ENCODE data around the gene PMM2. TPM values are rescaled to one million over a fixed set of nuclear protein-coding genes. Genes with fewer than 3 reads are reported as not detected.
"Not testable (repeated sequence)": the region's sequence is repeated elsewhere in the genome, so short reads cannot be mapped to it uniquely, and the experiment has no call there.

The PMM2 gene
- polyA plus RNA-seq, 3 donors, result 19.8 to 24.5 (median 24.3) TPM

DNA sequence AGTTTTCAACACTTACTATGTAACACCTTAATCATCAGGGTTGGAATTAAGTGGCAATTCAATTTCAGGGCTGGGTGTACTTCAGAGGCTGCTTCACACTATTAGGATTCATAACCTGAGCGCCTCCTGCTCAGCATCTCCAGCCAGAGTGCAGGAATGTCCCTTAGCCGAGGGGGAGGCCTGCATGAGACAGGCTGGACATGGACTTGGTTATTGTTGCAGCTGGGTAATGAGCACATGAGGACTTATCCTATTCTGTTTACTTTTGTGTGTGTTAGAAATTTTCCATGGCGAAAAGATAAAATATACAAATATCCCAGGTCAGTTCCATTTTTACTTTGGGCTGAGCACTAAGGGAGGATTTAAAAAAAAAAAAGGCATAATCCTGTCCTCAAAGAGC, 10.4 kb downstream of the PMM2 start:
- DNase-seq (ENCODE audit: extremely low read depth in 1 of 11, low read depth in 9 of 11, low spot score in 4 of 11), result no peak

GRCh38 chr16:8808613-8809353, 11.1 kb downstream of the PMM2 start:
- DNase-seq (ENCODE audit: extremely low read depth in 1 of 11, low read depth in 9 of 11, low spot score in 4 of 11), result no peak

- no peak for DNase-seq (ENCODE audit: extremely low read depth in 1 of 11, low read depth in 9 of 11, low spot score in 4 of 11)
These were observed 14.7 kb downstream of the PMM2 start for GRCh38 chr16:8812162-8812843.

DNA sequence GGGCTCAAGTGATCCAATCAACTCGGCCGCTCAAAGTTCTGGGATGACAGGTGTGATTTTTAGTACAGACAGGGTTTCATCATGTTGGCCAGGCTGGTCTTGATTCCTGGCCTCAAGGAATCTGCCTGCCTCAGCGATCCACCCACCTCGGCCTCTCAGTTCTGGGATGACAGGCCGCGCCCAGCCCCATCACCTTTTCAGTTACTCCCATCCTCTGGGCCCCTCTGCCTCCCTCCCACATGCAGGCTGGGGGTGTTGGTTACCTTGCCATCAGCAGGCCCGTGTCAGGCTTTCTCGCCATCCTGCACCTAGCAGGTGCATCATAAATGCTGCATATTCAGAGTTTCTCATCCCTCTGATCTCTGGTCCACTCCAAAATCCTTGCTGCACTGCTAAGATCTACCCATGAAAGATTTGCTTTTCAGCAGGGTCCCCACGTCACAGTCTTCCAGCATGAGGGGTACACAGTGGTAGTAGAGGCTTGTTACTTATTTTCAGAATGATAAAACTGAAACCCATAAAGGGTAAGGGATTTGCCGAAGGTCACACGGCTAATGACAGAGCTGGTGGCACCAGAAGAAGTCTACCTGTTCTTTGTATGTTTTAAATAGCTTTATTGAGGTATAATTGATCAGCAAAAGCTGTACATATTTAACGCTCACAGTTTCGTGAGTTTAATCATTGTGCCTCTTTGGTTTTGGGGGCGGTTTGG, 16.6 kb downstream of the PMM2 start:
- no peak for DNase-seq (ENCODE audit: extremely low read depth in 1 of 11, low read depth in 9 of 11, low spot score in 4 of 11)

- no peak for DNase-seq (ENCODE audit: extremely low read depth in 1 of 11, low read depth in 9 of 11, low spot score in 4 of 11)
These were observed 19.5 kb downstream of the PMM2 start for GRCh38 chr16:8816967-8817655.

GRCh38 chr16:8818504-8819270, 21.0 kb downstream of the PMM2 start:
- DNase-seq (ENCODE audit: extremely low read depth in 1 of 11, low read depth in 9 of 11, low spot score in 4 of 11), result no peak

- no peak for DNase-seq (ENCODE audit: extremely low read depth in 1 of 11, low read depth in 9 of 11, low spot score in 4 of 11)
These were observed 21.9 kb downstream of the PMM2 start for GRCh38 chr16:8819411-8820034.

- DNase-seq (ENCODE audit: extremely low read depth in 1 of 11, low read depth in 9 of 11, low spot score in 4 of 11), result no peak
These were observed 24.8 kb downstream of the PMM2 start for GRCh38 chr16:8822403-8822802.

- no peak for DNase-seq (ENCODE audit: extremely low read depth in 1 of 11, low read depth in 9 of 11, low spot score in 4 of 11)
These were observed 28.7 kb downstream of the PMM2 start for GRCh38 chr16:8826278-8826879.

- DNase-seq (ENCODE audit: extremely low read depth in 1 of 11, low read depth in 9 of 11, low spot score in 4 of 11), result no peak
These were observed 31.0 kb downstream of the PMM2 start for GRCh38 chr16:8828541-8829165.

- no peak for DNase-seq (ENCODE audit: extremely low read depth in 1 of 11, low read depth in 9 of 11, low spot score in 4 of 11)
These were observed 33.8 kb downstream of the PMM2 start for GRCh38 chr16:8831450-8831849.

DNA sequence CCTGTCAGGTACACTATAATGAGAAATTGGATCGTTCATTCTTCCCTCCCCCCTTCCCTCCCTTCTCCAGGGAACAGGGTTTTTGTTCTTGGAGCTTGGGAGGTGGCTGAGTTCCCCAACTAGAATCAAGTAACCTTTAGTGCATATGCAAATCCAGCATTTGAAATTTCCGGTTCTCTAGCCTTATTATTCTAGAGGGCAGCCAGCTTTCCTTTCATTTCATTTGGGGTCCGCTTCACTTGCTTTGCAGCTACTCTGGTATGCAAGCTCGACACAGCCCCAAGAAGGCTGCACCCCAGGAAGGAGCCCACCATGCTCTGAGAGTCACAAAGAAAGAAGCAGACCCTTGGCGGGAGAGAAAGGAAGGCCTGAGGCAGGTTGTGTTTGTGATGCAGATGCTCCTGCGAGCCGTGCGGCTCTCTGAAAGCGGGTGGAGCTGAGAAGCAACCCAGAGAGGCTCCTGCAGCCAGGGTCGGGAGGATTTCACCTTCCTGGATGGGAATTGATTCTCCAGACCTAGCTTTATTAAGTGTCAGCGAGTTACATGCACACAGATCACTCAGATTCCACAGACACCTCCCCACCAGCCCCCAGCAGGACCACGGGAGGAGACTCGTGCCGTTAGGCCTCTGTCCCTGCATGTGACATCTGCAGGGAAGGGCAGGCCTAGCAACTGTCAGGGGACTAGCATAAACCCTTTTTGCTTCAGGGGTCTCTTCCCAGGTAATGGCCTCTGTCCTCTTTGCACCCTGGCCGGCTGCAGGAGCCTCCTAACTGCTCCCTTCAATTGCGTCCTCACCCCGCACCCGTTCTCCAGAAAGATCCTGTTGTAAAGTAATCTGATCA, 34.5 kb downstream of the PMM2 start:
- no peak for DNase-seq (ENCODE audit: extremely low read depth in 1 of 11, low read depth in 9 of 11, low spot score in 4 of 11)

GRCh38 chr16:8832717-8833105, 35.1 kb downstream of the PMM2 start:
- DNase-seq (ENCODE audit: extremely low read depth in 1 of 11, low read depth in 9 of 11, low spot score in 4 of 11), result no peak

DNA sequence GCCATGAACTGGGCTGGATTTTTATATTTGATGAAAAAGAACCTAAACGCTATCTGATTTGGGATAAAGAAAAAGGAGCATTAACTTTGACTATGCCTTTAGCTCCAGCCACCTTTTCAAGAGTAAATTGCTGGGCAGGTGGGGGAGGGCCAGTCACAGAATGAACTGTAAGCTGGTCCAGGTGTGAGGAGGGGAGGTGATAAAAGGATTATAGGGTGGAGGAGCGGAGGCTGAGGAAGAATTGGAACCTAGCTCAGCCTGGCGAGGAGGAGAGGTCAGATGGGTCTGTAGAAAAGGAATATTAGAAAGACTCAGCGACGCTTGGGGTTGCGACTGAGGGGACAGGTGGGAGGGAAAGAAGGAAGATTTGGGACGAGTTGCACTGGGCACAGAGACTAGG, 39.2 kb downstream of the PMM2 start:
- not testable (repeated sequence) for DNase-seq (ENCODE audit: extremely low read depth in 1 of 11, low read depth in 9 of 11, low spot score in 4 of 11)

GRCh38 chr16:8837594-8837993, 40.0 kb downstream of the PMM2 start:
- DNase-seq (ENCODE audit: extremely low read depth in 1 of 11, low read depth in 9 of 11, low spot score in 4 of 11), result not testable (repeated sequence)

DNA sequence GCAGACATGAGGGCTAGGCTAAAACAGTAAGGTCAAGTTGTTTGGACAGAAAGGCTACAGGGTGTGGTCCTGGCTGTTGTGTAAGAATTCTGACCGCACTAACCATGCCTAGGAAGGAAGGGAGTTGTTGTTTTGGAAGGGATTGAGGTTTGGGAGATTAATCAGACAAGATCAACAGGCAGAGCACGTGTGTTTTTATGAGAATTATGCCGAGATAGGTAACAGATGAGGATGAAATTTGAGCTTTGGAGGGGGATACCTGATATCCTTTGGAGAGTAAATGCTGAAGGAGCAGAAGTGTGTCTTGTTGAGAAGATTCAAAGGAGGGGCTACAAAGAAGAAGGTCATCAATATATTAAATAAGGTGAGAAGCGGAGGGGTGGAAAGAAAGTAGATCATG, 44.4 kb downstream of the PMM2 start:
- not testable (repeated sequence) for DNase-seq (ENCODE audit: extremely low read depth in 1 of 11, low read depth in 9 of 11, low spot score in 4 of 11)

DNA sequence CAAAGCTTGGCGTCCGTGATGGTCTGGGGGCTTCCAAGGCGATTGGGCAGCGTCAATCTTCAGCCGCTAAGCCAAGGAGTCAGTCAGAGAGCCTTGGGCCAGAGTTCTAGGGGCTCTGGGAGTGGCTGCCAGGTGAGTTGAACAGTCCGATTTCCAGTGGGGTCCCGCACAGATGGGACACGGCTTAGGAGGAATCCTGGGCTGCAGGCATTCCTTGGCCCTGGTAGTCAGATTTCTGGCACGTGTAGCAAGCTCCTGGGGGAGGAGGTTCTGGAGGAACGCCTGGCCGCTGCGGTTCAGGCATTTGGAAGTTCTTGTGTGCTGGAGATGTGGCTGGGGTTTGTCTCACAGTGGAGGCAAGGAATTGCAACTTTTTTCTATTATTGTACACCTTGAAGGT, 45.7 kb downstream of the PMM2 start:
- not testable (repeated sequence) for DNase-seq (ENCODE audit: extremely low read depth in 1 of 11, low read depth in 9 of 11, low spot score in 4 of 11)

Measured in renal cortex interstitium (tissue), 11 donors.